K562 (cell line): Measurements from ENCODE around the gene HIPK2. TPM values are rescaled to one million over a fixed set of nuclear protein-coding genes. Genes with fewer than 3 reads are reported as not detected.

Experiments used
- E2F3 ChIP-seq: fragments of 250-450 bp; sonication (Bioruptor Pico); IDR thresholded peaks from 2 replicates; pipeline ENCODE4 v1.4.0; 2020; ENCODE audit warnings: mild to moderate bottlenecking
- EGR1 ChIP-seq: fragments of 450-650 bp; conservative IDR thresholded peaks from 2 replicates; pipeline ENCODE4 v1.6.1; 2017; ENCODE audit warnings: mild to moderate bottlenecking
- MECOM ChIP-seq: fragments of 250-450 bp; sonication (Bioruptor Pico); IDR thresholded peaks from 2 replicates; pipeline ENCODE4 v1.8.0; 2022; ENCODE audit warnings: inconsistent platforms
- PCBP1 ChIP-seq: fragments of 200-400 bp; formaldehyde crosslinking; IDR thresholded peaks from 2 replicates; pipeline ENCODE4 v1.6.1; 2018; ENCODE audit warnings: mild to moderate bottlenecking, low read depth, low read length; ENCODE audit not compliant: poor library complexity, severe bottlenecking
- SMARCA4 ChIP-seq: fragments of 450-650 bp; IDR thresholded peaks from 2 replicates; pipeline ENCODE4 v1.6.1; 2016
- ZBTB8A ChIP-seq: fragments of 450-650 bp; IDR thresholded peaks from 2 replicates; pipeline ENCODE4 v1.6.1; 2018; ENCODE audit warnings: mild to moderate bottlenecking, moderate library complexity; ENCODE audit not compliant: partially characterized antibody
- polyA plus RNA-seq, 8 experiments: library from polyadenylated mRNA; depleted of rRNA in 4 of 8; stranded (reverse) in 5 of 8; unstranded in 3 of 8; fragments of >200 nt; fragmentation: Nextera tagmentation in 2 of 8; fragmentation: Illumina TruSeq in 1 of 8; extraction: Ambion mirVana in 2 of 8; extraction: Trizol in 1 of 8; gene quantifications; 2 replicates each; pipeline versions ENCODE4 v1.2.1 to v1.2.3, GENCODE V29; 2011 to 2014; ENCODE audit warnings: inconsistent platforms in 1 of 8, missing spikeins in 1 of 8
- total RNA-seq, 7 experiments: library from RNA; depleted of rRNA in 6 of 7; stranded (reverse); fragments of >200 nt in 6 of 7; fragmentation: Illumina TruSeq in 2 of 7; extraction: Trizol in 2 of 7; gene quantifications; 2 replicates each; pipeline versions ENCODE4 v1.2.1 to v1.2.3, GENCODE V29; 2011 to 2021; ENCODE audit warnings: low replicate concordance in 1 of 7
- TF ChIP-seq, protein P1 (sequence below), 2 experiments: IDR thresholded peaks; 2 replicates each; pipeline ENCODE4 v1.6.1; 2012; ENCODE audit warnings: improper control_type of control experiment in 2 of 2, low read depth in 2 of 2, low read length in 2 of 2, borderline replicate concordance in 1 of 2
- TF ChIP-seq, protein P2 (sequence below): fragments of 450-650 bp; IDR thresholded peaks from 2 replicates; pipeline ENCODE4 v1.6.1; 2016; ENCODE audit warnings: mild to moderate bottlenecking

Gene HIPK2
- total and polyA plus RNA-seq, 9 of the 15 experiments (the other 6 are each of a cell fraction or from before 2014, with no cell fraction given) = 0.69 to 19.8 (median 5.1) TPM

DNA sequence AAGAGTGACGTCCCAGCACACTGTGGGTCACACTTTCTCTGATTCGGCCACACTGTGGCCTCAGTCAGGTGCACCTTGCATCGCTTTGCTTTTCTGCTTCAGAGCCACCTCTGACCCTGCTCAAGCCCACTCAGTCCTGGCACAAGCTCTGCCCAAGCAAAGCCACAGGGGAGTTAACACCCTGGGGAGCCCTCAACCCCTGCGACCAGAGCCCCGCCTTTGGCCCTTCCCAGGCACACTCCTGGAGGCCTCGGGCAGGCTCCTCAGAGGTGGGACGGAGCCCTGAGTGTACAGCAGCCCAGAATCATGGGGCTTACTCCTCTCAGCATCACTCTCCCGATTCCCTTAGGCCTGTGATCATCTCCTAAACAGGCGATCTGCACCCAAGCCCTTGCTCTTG lies 71.0 kb downstream of the HIPK2 start (continued):
- TF ChIP-seq, protein P1, sequence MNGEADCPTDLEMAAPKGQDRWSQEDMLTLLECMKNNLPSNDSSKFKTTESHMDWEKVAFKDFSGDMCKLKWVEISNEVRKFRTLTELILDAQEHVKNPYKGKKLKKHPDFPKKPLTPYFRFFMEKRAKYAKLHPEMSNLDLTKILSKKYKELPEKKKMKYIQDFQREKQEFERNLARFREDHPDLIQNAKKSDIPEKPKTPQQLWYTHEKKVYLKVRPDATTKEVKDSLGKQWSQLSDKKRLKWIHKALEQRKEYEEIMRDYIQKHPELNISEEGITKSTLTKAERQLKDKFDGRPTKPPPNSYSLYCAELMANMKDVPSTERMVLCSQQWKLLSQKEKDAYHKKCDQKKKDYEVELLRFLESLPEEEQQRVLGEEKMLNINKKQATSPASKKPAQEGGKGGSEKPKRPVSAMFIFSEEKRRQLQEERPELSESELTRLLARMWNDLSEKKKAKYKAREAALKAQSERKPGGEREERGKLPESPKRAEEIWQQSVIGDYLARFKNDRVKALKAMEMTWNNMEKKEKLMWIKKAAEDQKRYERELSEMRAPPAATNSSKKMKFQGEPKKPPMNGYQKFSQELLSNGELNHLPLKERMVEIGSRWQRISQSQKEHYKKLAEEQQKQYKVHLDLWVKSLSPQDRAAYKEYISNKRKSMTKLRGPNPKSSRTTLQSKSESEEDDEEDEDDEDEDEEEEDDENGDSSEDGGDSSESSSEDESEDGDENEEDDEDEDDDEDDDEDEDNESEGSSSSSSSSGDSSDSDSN (IDR thresholded peaks at IDR 0.05; ENCODE audit: borderline replicate concordance in 1 of 2, low read depth in 2 of 2, low read length in 2 of 2) = no peak
- no peak for TF ChIP-seq EGR1
- TF ChIP-seq PCBP1 = no peak
- no peak for TF ChIP-seq MECOM
- TF ChIP-seq, protein P2, sequence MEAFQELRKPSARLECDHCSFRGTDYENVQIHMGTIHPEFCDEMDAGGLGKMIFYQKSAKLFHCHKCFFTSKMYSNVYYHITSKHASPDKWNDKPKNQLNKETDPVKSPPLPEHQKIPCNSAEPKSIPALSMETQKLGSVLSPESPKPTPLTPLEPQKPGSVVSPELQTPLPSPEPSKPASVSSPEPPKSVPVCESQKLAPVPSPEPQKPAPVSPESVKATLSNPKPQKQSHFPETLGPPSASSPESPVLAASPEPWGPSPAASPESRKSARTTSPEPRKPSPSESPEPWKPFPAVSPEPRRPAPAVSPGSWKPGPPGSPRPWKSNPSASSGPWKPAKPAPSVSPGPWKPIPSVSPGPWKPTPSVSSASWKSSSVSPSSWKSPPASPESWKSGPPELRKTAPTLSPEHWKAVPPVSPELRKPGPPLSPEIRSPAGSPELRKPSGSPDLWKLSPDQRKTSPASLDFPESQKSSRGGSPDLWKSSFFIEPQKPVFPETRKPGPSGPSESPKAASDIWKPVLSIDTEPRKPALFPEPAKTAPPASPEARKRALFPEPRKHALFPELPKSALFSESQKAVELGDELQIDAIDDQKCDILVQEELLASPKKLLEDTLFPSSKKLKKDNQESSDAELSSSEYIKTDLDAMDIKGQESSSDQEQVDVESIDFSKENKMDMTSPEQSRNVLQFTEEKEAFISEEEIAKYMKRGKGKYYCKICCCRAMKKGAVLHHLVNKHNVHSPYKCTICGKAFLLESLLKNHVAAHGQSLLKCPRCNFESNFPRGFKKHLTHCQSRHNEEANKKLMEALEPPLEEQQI = no peak
- no peak for TF ChIP-seq ZBTB8A
- no peak for TF ChIP-seq E2F3 (CRISPR knock-in tag)
- TF ChIP-seq SMARCA4 = no peak
